Neural cell (in vitro differentiated cells): Measurements from ENCODE around the gene TOGARAM2.

Experiments
- EZH2 ChIP-seq: fragments of 200-600, 300-800 bp; shearing (Covaris generic), sonication (generic); IDR thresholded peaks from 2 replicates; pipeline ENCODE4 v1.6.1; 2014; ENCODE audit warnings: antibody characterized with exemption, low read length, borderline replicate concordance, mild to moderate bottlenecking; ENCODE audit not compliant: insufficient read depth, poor library complexity, severe bottlenecking
- TF ChIP-seq, protein P1 (sequence below): fragments of 450-650 bp; IDR thresholded peaks from 2 replicates; pipeline ENCODE4 v1.5.1; 2014; ENCODE audit warnings: antibody characterized with exemption, mild to moderate bottlenecking, moderate library complexity; ENCODE audit not compliant: poor library complexity, severe bottlenecking
- TF ChIP-seq, protein P2 (sequence below): IDR thresholded peaks from 2 replicates; pipeline ENCODE4 v1.6.1; 2012; ENCODE audit warnings: borderline replicate concordance

DNA sequence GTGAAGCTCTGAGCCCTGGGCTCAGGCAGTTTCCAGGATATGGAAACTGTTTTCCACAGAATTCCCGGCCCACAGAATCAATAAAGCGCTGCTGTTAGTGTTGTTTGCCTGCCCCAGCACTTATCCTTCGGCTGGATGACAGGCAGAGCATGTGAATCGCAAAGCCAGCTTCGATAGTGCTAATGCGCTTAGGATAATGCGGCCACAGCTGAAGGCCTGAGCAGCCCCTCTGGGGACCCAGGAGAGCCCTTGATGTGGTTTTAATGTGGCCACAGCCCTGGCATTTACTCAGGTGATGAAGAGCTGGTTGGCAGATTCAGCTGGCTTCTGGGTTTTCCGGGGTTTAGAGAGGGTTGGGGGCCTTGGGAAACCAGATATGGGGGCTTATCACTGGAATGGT, 69.5 kb downstream of the TOGARAM2 start:
- TF ChIP-seq, protein P1, sequence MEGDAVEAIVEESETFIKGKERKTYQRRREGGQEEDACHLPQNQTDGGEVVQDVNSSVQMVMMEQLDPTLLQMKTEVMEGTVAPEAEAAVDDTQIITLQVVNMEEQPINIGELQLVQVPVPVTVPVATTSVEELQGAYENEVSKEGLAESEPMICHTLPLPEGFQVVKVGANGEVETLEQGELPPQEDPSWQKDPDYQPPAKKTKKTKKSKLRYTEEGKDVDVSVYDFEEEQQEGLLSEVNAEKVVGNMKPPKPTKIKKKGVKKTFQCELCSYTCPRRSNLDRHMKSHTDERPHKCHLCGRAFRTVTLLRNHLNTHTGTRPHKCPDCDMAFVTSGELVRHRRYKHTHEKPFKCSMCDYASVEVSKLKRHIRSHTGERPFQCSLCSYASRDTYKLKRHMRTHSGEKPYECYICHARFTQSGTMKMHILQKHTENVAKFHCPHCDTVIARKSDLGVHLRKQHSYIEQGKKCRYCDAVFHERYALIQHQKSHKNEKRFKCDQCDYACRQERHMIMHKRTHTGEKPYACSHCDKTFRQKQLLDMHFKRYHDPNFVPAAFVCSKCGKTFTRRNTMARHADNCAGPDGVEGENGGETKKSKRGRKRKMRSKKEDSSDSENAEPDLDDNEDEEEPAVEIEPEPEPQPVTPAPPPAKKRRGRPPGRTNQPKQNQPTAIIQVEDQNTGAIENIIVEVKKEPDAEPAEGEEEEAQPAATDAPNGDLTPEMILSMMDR: no peak
- TF ChIP-seq, protein P2, sequence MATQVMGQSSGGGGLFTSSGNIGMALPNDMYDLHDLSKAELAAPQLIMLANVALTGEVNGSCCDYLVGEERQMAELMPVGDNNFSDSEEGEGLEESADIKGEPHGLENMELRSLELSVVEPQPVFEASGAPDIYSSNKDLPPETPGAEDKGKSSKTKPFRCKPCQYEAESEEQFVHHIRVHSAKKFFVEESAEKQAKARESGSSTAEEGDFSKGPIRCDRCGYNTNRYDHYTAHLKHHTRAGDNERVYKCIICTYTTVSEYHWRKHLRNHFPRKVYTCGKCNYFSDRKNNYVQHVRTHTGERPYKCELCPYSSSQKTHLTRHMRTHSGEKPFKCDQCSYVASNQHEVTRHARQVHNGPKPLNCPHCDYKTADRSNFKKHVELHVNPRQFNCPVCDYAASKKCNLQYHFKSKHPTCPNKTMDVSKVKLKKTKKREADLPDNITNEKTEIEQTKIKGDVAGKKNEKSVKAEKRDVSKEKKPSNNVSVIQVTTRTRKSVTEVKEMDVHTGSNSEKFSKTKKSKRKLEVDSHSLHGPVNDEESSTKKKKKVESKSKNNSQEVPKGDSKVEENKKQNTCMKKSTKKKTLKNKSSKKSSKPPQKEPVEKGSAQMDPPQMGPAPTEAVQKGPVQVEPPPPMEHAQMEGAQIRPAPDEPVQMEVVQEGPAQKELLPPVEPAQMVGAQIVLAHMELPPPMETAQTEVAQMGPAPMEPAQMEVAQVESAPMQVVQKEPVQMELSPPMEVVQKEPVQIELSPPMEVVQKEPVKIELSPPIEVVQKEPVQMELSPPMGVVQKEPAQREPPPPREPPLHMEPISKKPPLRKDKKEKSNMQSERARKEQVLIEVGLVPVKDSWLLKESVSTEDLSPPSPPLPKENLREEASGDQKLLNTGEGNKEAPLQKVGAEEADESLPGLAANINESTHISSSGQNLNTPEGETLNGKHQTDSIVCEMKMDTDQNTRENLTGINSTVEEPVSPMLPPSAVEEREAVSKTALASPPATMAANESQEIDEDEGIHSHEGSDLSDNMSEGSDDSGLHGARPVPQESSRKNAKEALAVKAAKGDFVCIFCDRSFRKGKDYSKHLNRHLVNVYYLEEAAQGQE: peak; percentile 98
- TF ChIP-seq EZH2: no peak
